ENCODE results near the gene MED12.

The MED12 gene

DNA sequence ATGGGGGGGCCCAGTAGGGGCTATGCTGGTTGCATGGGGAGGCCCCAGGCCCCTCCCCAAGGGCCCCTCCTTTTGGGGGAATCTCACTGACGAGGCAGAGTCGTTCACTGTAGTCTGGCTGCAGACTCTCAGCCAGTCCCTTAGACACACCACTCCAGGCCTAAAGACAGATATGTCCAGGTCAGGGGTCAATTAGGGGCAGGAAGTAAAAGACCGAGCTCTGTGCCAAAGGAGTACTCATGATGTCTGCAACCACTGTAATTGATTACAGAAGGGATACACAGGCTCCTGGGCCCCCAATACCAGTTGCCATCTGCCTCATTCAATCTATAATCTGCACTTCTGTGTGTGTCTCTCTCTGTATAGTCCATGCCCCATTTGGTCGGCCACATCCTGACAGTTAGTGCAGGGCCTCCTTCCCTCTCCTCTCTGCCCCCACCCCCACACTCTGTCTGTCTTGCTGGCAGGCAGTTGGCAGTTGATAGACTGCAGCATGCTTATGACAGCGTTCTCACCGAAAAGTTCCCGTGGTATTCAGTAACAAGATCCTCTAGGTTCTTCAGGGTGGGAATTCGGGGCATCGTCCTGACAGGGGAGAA is 10.5 kb upstream of the MED12 start:
- FAIRE-seq, result no peak

DNA sequence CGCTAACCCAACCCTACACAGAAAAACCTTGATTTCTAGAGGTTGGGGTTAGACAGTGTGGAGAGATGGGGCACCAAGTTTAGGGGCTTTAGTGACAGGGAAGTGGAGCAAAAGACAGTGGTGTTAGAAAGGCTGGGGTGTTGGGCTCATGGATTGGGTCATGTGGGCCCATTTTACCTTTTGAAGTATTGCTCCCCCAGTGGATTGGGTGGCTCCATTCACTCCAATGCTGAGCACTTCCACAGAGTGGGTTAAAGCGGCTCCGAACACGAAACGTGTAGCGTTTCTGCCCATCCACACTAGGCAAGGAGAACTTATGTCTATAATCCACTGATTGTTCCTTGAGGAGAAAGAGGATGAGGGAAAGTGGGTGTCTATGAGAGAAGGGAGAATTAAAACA is 9.3 kb upstream of the MED12 start:
- no peak for FAIRE-seq

DNA sequence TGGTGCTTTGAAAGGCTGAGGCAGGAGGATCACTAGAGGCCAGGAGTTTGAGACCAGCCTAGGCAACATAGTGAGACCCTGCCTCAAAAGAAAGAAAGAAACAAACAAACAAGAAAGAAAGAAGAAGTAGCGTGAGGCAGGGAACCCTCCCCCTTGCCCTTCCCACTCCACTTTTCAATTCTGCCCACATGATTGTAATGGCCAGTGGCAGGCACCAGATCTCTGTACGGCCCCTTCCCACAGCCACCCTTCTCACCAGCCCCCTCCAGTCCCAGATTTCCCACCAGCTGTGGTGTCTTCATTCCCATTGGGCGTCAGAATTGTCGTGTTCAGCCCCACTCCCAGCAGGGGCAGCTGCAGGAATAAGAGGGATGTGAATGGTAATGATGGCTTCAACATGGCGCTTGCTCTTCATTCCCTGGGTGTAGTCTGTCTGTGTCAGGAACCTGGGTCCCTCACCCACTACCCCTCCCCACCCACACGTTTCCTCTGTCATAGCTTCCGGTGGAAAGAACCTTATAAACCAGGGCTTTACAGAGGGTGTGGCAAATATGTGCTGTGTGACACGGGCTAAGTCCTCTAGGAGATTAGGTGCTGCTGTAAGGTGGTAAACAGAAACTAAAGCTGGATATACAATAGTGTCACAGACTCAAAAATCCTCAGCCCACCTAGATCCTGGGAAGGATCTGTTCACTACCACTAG is 7.1 kb upstream of the MED12 start, which contains the start of gene IL2RG:
TSS of gene IL2RG (minus strand) at position 437 of the 703 bp plus-strand sequence. CDS start at position 399, 38 bp downstream.
- FAIRE-seq, result no peak

DNA sequence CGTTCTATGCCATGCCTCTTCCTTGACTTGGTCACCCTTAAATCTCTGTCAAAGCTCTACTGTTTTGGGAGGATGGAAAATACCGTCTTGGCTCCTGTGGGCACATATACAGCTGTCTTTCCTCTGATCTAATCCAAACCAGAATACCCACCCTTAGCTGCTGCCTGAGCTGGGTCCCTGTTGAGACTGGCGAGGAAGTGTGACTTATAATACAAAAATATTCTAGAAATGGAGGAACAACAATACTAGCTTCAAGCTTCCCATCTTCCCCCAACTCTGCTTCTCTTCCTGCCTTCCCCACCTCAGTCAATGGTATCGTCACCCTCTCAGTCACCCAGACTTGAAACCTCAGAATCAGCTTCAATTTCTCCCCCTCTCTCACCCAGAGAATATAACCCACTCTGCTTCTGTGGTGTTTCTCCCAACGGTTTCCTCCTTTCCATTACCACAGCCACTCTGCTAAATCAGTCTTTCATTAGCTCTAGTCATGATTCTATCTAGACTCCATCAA is 6.4 kb upstream of the MED12 start:
- FAIRE-seq, result no peak

DNA sequence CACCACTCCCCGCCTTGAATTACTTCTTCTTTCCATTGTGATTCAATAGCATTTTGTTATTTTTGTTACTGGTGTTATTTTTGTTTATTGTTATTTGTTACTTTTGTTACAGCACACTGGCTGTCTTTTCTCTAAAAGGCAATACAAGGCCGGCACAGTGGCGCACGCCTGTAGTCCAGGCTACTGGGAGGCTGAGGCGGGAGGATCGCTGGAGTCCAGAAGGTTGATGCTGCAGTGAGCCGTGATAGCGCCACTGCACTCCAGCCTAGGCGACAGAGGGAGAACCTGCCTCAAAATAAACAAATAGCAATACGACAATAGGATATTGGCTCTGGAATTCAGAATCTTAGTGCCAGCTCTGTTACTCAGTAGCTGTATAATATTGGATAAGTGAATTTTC is 1.0 kb upstream of the MED12 start:
- no peak for FAIRE-seq

DNA sequence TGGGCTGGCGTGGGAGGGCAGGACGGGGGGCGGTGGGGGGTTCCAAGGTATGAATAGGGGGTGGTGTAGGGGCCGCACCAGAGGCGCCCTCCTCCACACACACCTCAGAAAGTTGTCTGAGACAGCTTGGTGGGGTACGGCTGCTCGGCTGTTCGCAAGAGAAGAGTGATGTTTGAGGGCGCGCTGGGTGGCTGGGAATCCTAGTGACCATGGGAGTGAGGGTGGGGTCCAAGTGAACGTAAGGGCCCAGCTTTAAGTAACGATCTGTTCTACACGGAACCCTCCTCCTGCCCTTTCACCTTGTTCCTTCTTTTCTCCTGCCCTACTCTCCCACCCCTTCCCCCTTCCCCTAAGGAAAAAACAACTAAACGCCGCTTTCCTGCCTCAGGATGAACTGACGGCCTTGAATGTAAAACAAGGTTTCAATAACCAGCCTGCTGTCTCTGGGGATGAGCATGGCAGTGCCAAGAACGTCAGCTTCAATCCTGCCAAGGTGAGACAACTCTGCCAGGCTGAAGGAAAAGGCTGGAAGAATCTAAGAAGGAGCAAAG is 664 bp downstream of the MED12 start:
- FAIRE-seq, result no peak

DNA sequence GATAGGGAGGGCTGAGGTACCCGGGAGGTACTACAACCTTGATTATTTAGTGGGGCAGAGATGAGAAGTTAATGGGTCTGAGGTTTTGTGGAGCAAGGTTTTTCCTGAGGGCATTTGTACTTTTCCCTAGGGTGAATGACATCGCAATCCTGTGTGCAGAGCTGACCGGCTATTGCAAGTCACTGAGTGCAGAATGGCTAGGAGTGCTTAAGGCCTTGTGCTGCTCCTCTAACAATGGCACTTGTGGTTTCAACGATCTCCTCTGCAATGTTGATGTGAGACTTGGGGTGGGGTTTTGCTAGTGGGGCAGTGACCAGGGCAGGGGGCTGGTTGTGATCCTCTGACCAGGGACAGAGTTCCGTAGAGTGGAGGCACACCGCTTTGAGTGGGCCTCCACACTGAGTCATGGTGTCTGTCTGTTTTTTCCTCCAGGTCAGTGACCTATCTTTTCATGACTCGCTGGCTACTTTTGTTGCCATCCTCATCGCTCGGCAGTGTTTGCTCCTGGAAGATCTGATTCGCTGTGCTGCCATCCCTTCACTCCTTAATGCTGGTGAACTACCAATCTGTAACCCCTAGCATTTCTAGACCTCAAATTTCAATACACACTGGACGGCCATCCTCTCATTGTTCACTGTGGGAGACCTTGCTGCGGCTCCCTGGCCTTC is 9.9 kb downstream of the MED12 start:
- no peak for FAIRE-seq

DNA sequence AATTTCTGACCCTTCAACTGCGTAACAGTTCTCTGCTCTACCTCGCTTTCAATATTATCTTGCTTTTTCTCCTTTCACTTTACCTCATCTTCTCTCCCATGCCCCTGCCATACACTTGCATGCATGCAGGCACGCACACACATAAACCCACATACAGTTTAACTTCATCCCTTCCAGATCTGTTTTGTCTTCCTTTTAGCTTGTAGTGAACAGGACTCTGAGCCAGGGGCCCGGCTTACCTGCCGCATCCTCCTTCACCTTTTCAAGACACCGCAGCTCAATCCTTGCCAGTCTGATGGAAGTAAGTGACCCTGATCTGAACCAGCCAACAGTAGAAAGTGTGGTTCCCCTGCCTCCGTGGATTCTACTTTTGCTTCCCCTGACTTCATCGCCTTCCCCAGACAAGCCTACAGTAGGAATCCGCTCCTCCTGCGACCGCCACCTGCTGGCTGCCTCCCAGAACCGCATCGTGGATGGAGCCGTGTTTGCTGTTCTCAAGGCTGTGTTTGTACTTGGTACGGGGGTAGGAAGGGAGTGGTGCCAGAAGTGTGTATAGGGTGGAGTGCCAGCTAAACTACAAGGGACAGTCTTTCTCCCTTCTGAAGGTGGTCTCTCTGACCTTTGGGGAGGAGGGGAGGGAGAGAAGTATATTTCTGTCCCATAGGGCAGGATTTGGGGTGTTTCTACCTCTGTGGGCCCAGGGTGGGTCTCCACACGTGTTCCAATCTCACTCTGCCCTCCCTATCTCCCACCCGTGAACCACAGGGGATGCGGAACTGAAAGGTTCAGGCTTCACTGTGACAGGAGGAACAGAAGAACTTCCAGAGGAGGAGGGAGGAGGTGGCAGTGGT is 10.7 kb downstream of the MED12 start:
- FAIRE-seq, result no peak

DNA sequence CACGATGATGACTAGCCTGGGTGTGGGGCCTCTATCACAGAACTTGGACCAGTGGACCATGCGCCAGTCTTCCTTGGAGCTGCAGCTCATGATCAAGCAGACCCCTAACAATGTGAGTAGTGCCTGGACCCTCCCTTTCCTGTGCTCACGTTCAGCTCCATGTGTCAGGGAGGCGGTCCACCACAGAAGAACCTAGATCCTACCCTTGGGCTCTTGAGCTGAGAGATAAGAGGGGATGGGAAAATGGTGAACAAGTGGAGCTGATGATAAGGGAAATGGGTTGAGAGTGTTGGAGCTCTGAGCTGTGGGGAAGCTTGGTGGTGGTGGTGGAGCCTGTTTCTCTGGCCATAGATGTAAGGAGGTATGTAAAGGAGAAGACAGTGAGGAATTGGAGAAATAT is 13.1 kb downstream of the MED12 start:
- no peak for FAIRE-seq

DNA sequence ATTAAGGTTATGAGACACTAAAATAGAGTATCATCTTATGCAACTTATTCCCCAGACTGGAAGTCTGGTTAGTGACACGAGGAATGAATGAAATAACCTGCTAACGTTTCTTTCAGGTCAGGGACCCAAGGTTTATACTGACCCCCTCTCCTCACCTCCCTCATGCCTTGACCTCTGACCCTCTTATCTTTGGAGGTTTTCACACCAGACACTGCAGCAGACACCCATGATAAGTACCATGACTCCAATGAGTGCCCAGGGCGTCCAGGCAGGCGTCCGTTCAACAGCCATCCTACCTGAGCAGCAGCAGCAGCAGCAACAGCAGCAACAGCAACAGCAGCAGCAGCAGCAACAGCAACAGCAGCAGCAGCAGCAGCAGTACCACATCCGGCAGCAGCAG is 22.0 kb downstream of the MED12 start:
- FAIRE-seq, result no peak

DNA sequence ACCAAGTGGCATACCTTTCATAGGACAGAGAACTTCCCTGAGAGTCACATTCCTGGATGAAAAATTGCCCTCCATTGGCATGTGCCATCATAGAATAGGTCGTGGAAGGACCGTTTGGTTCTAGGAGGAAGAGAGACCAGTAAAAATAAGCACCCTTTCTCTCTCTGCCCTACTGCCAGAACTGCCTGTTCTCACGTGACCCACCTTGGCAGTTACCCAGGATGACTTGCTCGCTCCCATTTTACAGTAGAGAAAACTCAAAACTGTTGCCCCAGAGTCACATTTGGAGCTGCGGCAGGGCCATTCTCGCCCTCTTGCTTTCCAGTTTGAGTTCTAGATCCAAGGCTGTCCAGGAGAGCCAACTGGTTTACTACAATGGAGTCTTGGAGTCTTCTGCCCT is 25.1 kb downstream of the MED12 start:
- no peak for FAIRE-seq

DNA sequence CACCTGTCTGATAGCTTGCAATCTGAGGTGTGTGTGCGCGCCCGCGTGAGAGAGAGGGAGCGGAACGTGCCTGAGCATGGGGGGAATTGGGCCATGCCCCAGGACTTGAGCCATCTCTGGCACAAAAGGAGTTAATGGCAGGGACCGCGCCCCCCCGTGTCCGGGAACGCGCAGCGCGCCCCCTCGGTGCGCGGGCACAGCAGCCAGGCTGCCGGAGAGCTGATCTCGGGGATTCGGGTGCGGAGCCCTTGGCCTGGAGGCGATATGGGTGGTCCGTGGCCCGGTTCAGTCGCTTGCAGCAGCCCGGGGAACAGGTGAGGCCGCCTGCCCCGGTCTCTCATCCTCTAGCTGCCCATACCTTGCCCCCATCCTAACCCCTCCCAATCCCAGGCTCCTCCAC is 26.3 kb downstream of the MED12 start, which contains the start of gene NLGN3:
TSS of gene NLGN3 (plus strand) at position 191 of the 400 bp plus-strand sequence. CDS start 2,909 bp downstream, outside the sequence.
- no peak for FAIRE-seq

DNA sequence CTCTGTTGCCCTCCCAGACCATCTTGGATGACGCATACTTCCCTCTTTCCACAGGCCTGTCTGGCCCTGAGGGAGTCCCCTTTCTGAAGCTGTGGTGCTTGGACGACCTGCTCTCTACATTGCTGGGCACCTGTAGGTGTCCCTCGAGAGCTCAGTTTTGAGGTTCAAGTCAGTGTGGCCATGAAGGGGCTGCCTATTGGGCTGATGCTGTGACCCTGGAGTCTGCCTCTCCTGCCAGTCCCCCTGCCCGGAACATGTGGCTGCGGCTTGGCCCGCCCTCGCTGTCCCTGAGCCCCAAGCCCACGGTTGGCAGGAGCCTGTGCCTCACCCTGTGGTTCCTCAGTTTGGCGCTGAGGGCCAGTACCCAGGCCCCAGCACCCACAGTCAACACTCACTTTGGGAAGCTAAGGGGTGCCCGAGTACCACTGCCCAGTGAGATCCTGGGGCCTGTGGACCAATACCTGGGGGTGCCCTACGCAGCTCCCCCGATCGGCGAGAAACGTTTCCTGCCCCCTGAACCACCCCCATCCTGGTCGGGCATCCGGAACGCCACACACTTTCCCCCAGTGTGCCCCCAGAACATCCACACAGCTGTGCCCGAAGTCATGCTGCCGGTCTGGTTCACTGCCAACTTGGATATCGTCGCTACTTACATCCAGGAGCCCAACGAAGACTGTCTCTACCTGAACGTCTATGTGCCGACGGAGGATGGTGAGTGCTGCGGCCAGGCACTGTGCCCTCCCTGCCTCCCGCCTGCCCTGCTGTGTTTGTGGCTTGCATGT is 29.3 kb downstream of the MED12 start:
- no peak for FAIRE-seq

DNA sequence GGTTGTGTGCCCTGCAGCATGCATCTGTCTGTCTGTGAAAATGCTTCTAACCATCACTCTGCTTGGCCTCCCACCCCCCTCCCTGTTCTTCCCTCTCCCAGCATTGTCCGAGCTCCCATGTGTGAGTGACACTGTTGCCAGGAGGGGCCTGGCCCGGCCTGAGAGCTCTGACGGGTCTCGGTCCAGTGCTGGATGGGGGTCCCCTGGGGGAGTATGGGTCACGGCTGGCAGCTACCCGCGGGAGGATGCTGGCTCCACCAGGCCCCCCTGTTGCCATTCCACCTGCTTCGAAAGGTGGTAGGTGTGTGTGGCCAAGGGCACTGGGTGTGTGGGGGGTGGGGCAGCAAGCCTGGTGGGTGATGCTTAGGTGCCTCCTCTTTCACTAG is 29.9 kb downstream of the MED12 start:
- FAIRE-seq, result no peak

DNA sequence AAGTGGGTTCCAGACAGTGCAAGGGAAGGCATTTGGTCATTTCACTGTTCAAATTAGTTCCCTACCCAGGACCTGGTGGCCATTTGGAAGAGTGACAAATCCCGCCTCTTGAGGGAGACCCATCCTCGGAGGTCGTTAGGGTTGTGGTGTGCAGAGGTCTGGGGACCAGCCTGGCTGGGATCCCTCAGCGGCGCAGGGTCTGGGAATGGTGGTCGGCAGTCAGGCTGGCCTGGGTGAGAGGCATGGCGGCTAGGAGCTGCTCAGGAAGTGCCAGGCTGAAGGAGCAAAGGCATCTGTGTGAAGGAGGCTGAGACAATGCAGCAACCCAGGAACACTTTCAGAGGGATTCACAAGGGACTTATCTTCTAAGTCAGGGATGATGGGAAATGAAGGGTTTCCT is 33.0 kb downstream of the MED12 start:
- no peak for FAIRE-seq

DNA sequence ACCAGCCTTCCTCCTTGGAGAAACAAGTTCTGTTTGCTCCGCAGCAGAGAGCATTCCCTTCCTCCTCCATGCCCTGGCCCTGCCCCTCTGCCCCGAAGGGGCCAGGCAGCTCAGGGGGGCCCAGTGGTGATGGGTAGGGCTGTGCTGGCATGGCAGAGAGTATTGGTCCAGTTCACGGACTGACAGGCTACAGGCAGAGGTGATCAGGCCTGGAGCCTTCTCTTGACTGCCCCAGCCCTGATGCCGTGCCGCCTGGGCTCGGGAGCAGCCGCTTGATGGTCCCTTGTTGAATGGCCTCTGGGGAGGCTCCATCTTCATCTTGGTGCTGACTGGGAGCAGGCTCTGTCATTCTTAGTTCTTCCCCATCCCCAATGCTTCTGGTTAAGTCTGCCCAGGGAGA is 35.8 kb downstream of the MED12 start:
- FAIRE-seq, result no peak

DNA sequence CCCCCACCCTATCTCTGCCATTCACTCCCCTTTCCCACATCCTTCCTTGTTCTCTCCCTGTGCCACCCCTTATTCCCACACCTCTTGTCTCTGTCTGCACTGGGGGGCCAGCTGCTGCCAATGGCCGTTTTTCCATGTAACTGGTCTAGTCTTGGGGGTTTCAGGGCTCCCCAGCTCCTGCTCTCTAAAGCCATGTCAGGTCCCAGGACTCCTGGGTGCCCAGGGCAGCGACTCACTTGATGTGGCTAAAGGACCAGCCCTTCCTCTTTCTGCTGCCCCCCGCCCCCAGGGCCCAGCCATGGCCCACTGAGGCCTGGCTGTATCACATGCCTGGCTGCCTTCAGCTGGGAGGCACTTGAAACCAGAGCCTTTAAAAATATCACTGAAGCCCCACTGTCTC is 36.2 kb downstream of the MED12 start:
- FAIRE-seq, result no peak

DNA sequence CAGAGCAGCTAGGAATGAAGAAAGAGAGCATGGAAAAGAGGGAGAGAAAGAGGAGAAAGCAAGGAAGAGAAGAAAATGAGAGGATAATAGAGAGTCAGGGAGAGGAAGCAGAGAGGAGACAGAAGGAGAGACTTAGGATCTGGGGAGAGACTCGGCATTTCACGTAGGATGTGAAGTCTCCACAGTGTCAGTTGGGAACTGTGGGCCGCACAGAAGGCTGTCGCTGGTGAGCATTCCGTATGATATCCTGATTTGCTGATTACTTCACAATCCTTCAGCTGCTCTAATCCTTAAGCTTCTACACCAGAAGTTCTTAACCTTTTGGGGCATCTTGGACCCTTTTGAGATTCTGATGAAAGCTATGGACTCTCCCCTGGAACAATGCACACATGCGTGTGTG is 40.2 kb downstream of the MED12 start:
- FAIRE-seq, result no peak

DNA sequence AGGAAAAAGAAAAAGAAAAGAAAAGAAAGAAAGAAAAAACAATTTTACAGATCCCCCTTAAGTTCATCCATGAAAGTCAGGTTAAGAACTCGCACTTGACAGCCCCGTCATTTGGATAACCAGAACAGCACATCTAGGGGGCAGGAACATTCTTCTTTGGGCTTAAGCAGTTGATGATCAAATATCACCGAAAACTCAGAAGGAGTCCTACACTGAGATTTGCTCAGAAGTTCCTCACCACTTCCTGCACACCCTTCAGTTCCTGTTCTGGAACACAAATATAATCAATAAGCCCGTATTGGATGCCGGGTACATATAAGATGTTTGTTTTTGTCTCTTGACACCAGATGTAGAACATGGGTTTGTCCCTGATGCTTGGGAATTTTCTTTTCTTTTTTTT is 40.9 kb downstream of the MED12 start:
- FAIRE-seq, result no peak

DNA sequence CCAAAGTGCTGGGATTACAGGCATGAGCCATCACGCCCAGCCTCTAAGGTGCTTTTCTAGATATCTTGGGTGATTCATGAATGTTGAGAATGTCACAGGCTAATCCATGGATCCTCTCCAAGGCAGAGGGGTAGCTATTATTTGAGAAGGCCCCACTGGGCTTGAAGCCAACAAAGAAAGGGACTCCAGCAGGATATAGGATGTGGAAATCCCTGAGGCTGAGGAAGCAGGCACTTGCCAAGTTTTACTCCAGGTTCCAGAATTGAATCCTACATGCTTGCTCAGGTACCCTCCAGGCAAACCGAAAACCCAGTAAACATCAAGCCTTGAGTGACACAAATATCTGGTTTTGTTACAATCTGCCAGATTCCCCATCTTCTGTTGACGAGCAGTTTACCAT is 42.1 kb downstream of the MED12 start:
- no peak for FAIRE-seq

DNA sequence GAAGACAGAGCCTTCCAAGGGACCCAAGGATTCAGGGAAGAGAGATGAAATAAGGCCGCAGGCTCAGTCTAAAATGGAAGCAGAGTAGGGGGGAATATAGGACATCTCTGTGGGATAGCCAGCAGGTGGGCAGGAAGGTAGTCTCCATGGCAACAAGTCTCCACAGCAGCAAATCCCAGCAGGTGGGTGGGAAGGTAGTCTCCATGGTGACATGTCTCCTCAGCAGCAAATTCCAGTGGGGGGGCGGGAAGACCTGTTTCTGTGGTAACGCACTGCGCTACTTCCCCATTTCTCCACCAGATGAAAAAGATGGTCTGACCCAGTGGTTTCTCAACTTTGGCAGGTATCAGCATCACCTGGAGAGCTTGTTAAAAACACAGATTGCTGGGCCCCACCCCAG is 44.6 kb downstream of the MED12 start:
- no peak for FAIRE-seq

DNA sequence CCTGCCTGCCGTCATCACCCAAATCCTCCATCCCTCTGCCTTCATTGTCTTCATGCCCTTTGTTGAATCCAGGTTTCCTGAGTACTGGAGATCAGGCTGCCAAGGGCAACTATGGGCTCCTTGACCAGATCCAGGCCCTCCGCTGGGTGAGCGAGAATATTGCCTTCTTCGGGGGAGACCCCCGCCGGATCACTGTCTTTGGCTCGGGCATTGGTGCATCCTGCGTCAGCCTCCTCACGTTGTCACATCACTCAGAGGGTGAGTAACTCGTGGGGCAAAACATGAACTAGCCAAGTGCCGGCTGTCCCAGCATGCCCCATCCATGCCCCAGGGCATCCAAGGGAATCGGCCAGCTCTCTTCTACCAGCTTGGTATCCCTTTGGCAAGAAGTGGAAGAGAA is 45.7 kb downstream of the MED12 start:
- FAIRE-seq, result no peak

Data from endometrium (tissue), 2 donors.